Measurements from ENCODE around the gene IFI27L1. TPM values are rescaled to one million over a fixed set of nuclear protein-coding genes. Genes with fewer than 3 reads are reported as not detected.

Gene IFI27L1
- total RNA-seq, 1 donor from 2014 or later, result 8.9 TPM

DNA sequence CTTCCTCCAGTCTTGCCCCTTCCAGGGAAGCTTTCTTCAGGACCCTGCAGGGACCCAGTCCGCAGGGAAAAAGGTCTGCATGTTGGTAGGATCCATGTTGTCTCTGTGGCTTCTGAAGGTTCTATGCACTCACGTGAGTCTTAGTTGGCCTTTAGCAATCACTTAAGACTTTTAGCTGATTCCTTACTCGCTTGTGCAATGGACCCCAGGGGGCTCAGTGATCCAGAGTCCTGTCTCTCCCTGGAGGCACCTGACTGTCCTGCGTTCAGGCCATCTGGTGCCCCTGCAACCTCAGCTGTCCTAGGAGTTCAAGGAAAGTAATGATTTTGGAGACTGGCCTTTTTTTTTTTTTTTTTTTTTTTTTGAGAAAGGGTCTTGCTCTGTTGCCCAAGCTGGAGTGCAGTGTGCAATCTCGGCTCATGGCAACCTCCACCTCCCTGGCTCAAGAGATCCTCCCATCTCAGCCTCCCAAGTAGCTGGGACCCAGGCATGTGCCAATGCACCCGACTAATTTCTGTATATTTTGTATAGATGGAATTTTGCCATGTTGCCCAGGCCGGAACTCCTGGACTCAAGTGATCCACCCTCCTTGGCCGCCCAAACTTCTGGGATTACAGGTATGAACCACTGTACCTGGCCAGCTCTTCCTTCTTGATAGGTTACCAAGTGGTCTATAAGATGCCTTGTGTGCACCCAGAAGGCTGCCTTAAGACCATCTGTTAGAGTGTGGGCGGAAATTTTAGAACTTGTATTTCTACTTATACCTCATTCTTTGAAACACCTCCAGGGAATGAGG, 43.7 kb downstream of the IFI27L1 start:
- H3K9me3 ChIP-seq (replicated peaks), result peaks cover 13% of the 10 kb centered on the region
- H3K36me3 ChIP-seq, result no peaks in the 10 kb centered on the region
- no peak overlapping the region for H3K27ac ChIP-seq (replicated peaks)
- no peak overlapping the region for H3K4me3 ChIP-seq
- TF ChIP-seq, protein P1, sequence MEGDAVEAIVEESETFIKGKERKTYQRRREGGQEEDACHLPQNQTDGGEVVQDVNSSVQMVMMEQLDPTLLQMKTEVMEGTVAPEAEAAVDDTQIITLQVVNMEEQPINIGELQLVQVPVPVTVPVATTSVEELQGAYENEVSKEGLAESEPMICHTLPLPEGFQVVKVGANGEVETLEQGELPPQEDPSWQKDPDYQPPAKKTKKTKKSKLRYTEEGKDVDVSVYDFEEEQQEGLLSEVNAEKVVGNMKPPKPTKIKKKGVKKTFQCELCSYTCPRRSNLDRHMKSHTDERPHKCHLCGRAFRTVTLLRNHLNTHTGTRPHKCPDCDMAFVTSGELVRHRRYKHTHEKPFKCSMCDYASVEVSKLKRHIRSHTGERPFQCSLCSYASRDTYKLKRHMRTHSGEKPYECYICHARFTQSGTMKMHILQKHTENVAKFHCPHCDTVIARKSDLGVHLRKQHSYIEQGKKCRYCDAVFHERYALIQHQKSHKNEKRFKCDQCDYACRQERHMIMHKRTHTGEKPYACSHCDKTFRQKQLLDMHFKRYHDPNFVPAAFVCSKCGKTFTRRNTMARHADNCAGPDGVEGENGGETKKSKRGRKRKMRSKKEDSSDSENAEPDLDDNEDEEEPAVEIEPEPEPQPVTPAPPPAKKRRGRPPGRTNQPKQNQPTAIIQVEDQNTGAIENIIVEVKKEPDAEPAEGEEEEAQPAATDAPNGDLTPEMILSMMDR (IDR thresholded peaks at IDR 0.05; ENCODE audit: borderline replicate concordance), result no peak
- no peak for DNase-seq
- no peaks in the 10 kb centered on the region for H3K27me3 ChIP-seq (ENCODE audit: low read depth)
- intact Hi-C loops (cut with micrococcal nuclease), result no loop called here
- peaks cover 9% of the 10 kb centered on the region for H3K4me1 ChIP-seq

DNA sequence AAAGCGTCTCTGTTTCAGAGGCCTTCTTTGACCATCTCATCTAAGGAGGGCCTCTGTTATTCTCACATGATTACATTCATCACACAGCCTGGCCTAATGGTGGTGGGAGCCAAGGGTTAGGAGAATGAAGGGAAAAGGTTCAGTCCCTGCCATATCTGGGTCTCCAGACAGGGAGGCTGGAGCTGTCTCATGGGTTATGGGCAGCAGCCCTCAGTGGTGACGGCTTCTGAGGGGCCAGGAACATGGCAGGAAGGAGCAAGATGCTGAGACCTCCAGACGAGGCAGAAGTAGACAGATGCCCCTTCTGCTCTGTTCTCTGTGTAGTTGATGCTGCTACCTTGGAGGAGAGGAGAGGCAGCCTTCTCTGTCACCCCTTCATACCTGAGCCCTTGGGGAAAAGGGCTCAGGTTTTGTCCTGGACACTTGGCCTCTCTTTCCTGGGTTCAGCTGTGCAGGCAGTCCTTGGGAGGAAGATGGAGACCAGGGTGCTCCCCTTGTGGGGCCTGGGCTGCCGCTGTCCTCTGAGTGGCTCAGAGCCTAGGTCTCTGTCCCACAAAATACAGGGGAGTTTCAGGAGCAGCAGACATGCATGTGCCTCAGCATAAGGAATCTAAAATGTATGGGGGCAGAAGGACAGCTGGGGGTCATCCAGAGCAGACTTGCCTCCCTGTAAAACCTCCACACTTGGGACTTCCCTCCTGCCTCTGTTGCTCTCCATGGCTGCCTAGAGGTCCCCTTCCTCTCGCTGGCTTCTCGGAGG, 44.7 kb downstream of the IFI27L1 start:
- peaks cover 17% of the 10 kb centered on the region for H3K4me1 ChIP-seq
- TF ChIP-seq, protein P1 (IDR thresholded peaks at IDR 0.05; ENCODE audit: borderline replicate concordance), result no peak
- no peak overlapping the region for H3K4me3 ChIP-seq
- H3K9me3 ChIP-seq (replicated peaks), result peaks cover 2% of the 10 kb centered on the region
- intact Hi-C loops (cut with micrococcal nuclease), result no loop called here
- H3K27ac ChIP-seq (replicated peaks), result no peak overlapping the region
- no peak for DNase-seq
- no peaks in the 10 kb centered on the region for H3K27me3 ChIP-seq (ENCODE audit: low read depth)
- no peaks in the 10 kb centered on the region for H3K36me3 ChIP-seq

DNA sequence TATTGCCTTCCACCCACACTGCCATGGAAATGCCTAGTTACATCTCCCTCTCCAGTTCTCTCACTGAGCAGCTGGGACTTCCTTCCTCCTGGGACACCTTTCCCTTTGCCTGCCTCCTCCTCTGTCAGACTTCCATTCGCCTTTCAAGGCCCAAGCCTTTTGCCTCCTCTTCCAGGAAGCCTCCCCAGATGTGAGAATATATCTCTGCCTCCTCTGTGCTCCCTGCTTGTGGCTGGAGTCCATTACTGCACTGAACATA, 45.2 kb downstream of the IFI27L1 start:
- H3K36me3 ChIP-seq, result no peaks in the 10 kb centered on the region
- no peaks in the 10 kb centered on the region for H3K9me3 ChIP-seq (replicated peaks)
- no peak overlapping the region for H3K27ac ChIP-seq (replicated peaks)
- TF ChIP-seq, protein P1 (IDR thresholded peaks at IDR 0.05; ENCODE audit: borderline replicate concordance), result no peak
- H3K4me3 ChIP-seq, result no peak overlapping the region
- no peaks in the 10 kb centered on the region for H3K27me3 ChIP-seq (ENCODE audit: low read depth)
- intact Hi-C loops (cut with micrococcal nuclease), result no loop called here
- no peak for DNase-seq
- peaks cover 17% of the 10 kb centered on the region for H3K4me1 ChIP-seq

DNA sequence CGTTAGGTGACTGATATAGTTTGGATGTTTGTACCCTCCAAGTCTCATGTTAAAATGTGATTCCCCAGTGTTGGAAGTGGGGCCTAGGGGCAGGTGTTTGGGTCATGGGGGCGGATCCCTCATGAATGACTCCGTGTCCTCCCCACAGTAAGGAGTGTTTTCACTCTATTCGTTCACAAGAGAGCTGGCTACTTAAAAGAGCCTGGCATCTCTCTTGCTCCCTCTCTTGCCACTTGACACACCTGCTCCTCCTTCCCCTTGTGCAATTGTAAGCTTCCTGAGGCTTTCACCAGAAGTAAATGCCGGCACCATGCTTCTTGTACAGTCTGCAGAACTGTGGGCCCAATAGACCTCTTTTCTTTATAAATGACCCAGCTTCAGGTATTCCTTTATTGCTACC, 45.7 kb downstream of the IFI27L1 start:
- DNase-seq, result no peak
- H3K27me3 ChIP-seq (ENCODE audit: low read depth), result no peaks in the 10 kb centered on the region
- no peak overlapping the region for H3K27ac ChIP-seq (replicated peaks)
- TF ChIP-seq, protein P1 (IDR thresholded peaks at IDR 0.05; ENCODE audit: borderline replicate concordance), result no peak
- no peaks in the 10 kb centered on the region for H3K36me3 ChIP-seq
- intact Hi-C loops (cut with micrococcal nuclease), result no loop called here
- no peaks in the 10 kb centered on the region for H3K9me3 ChIP-seq (replicated peaks)
- no peak overlapping the region for H3K4me3 ChIP-seq
- H3K4me1 ChIP-seq, result peaks cover 17% of the 10 kb centered on the region

DNA sequence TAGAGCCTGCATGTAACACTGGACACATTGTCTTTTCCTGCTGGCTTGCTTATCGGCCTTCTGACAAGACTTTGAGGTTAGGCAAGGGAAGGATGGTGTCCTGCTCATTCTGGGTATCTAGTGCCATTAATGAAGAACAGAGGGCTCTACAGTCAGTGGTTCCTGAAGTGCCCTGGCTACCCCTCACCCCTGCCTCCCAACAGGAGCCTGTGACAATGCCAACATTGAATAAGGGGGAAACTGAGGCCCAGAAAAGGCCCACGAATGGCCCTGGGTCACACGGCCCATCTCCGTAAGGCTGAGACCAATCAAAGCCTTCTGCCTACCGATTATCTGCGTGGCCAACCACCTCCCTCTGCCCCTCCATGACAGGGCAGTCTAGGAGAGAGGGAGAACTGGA, 46.2 kb downstream of the IFI27L1 start:
- Histone ChIP-seq H3K27ac (replicated peaks) (no peak overlapping the region), H3K36me3 (no peaks in the 10 kb centered on the region), H3K4me3 (no peak overlapping the region), H3K27me3 (ENCODE audit: low read depth) (no peaks in the 10 kb centered on the region), H3K9me3 (replicated peaks) (no peaks in the 10 kb centered on the region), H3K4me1 (peaks cover 17% of the 10 kb centered on the region)
- intact Hi-C loops (cut with micrococcal nuclease), result no loop called here
- TF ChIP-seq, protein P1 (IDR thresholded peaks at IDR 0.05; ENCODE audit: borderline replicate concordance), result no peak
- DNase-seq, result no peak
